B cell (primary cell): ENCODE results near the gene KLHL1.

Experiments used
- EZH2 ChIP-seq: IDR thresholded peaks from 2 replicates; pipeline ENCODE4 v1.6.1; 2012; ENCODE audit warnings: borderline replicate concordance, low read depth, mild to moderate bottlenecking, moderate library complexity, low read length; ENCODE audit not compliant: insufficient read depth, poor library complexity, severe bottlenecking
- TF ChIP-seq, protein P1 (sequence below): fragments of 200-600 bp; IDR thresholded peaks from one replicate; pipeline ENCODE4 v1.8.0; 2022; ENCODE audit warnings: antibody characterized with exemption, mild to moderate bottlenecking

DNA sequence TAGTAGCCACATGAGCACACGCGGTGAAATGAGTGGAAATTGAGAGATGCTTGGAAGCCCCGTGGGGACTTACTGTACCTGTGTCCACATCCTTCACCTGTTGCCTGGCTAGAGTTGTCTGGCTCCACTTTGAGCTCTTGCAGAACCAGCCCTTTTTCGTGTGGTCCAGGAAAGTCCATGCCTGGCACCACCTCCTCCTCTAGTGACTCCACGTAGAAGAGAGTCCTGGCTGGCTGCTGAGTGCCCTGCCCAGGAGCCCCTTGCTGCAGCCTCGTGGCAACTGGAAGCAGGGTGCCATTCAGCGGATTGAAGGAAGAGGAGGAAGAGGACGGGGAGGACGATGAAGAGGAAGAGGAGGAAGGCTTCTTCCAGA, 1.1 kb downstream of the KLHL1 start:
- TF ChIP-seq, protein P1, sequence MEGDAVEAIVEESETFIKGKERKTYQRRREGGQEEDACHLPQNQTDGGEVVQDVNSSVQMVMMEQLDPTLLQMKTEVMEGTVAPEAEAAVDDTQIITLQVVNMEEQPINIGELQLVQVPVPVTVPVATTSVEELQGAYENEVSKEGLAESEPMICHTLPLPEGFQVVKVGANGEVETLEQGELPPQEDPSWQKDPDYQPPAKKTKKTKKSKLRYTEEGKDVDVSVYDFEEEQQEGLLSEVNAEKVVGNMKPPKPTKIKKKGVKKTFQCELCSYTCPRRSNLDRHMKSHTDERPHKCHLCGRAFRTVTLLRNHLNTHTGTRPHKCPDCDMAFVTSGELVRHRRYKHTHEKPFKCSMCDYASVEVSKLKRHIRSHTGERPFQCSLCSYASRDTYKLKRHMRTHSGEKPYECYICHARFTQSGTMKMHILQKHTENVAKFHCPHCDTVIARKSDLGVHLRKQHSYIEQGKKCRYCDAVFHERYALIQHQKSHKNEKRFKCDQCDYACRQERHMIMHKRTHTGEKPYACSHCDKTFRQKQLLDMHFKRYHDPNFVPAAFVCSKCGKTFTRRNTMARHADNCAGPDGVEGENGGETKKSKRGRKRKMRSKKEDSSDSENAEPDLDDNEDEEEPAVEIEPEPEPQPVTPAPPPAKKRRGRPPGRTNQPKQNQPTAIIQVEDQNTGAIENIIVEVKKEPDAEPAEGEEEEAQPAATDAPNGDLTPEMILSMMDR = no peak
- TF ChIP-seq EZH2 = no peak
